Keratinocyte (primary cell): ENCODE measurements around the gene MAB21L4. TPM values are rescaled to one million over a fixed set of nuclear protein-coding genes. Genes with fewer than 3 reads are reported as not detected.

Experiments used
- DNase-seq: peaks from one replicate; pipeline ENCODE4 v3.0.0-alpha.2; 2011; ENCODE audit warnings: low read depth, missing footprints, low spot score
- FAIRE-seq: peaks from 2 replicates; lab custom pipeline; 2011; peaks lifted over from hg19 to GRCh38; lab: Jason Lieb, UNC
- H2AFZ ChIP-seq: 2 replicates; pipeline ENCODE4 v1.6.0; 2012; ENCODE audit warnings: low read length, control low read depth, inconsistent platforms; ENCODE audit not compliant: control insufficient read depth
- H3K27ac ChIP-seq: 2 replicates; pipeline ENCODE4 v1.5.1; 2011; ENCODE audit warnings: low read length; ENCODE audit not compliant: control insufficient read depth, insufficient read depth
- H3K27me3 ChIP-seq: 3 replicates; pipeline ENCODE4 v1.6.0; 2011; ENCODE audit warnings: low read length; ENCODE audit not compliant: control insufficient read depth, insufficient read depth; ENCODE audit errors: extremely low read depth
- H3K36me3 ChIP-seq, 2 experiments: 2 replicates in 1 of 2; 3 replicates in 1 of 2; pipeline ENCODE4 v1.5.1; 2011; ENCODE audit warnings: low read length in 2 of 2, mild to moderate bottlenecking in 1 of 2; ENCODE audit not compliant: control insufficient read depth in 2 of 2, insufficient read depth in 2 of 2; ENCODE audit errors: extremely low read depth in 1 of 2
- H3K4me1 ChIP-seq: 3 replicates; pipeline ENCODE4 v1.5.1; 2011; ENCODE audit warnings: low read length; ENCODE audit not compliant: control insufficient read depth, insufficient read depth; ENCODE audit errors: extremely low read depth
- H3K4me2 ChIP-seq: 3 replicates; pipeline ENCODE4 v1.6.0; 2011; ENCODE audit warnings: low read depth, low read length; ENCODE audit not compliant: control insufficient read depth, insufficient read depth; ENCODE audit errors: extremely low read depth
- H3K4me3 ChIP-seq, 3 experiments: fragments of 200-600 bp in 1 of 3; sonication (generic) in 1 of 3; 2 replicates in 2 of 3; 3 replicates in 1 of 3; pipeline ENCODE4 v1.5.1; 2011 to 2016; ENCODE audit warnings: low read length in 3 of 3, mild to moderate bottlenecking in 3 of 3, control low read depth in 2 of 3, inconsistent platforms in 1 of 3, low read depth in 1 of 3, mixed read lengths in 1 of 3, mixed run types in 1 of 3, moderate library complexity in 1 of 3; ENCODE audit not compliant: control insufficient read depth in 2 of 3, insufficient read depth in 2 of 3; ENCODE audit errors: extremely low read depth in 1 of 3
- H3K79me2 ChIP-seq: 2 replicates; pipeline ENCODE4 v1.6.0; 2012; ENCODE audit warnings: low read length; ENCODE audit not compliant: control insufficient read depth, insufficient read depth
- H3K9ac ChIP-seq: 3 replicates; pipeline ENCODE4 v1.6.0; 2011; ENCODE audit warnings: low read length; ENCODE audit not compliant: control insufficient read depth, insufficient read depth; ENCODE audit errors: extremely low read depth
- H3K9me1 ChIP-seq: 3 replicates; pipeline ENCODE4 v1.6.0; 2011; ENCODE audit warnings: low read length; ENCODE audit not compliant: control insufficient read depth, insufficient read depth; ENCODE audit errors: extremely low read depth
- H3K9me3 ChIP-seq: 2 replicates; pipeline ENCODE4 v1.5.1; 2012; ENCODE audit warnings: low read depth, low read length; ENCODE audit not compliant: control insufficient read depth
- H4K20me1 ChIP-seq: 3 replicates; pipeline ENCODE4 v1.6.0; 2011; ENCODE audit warnings: low read length; ENCODE audit not compliant: control insufficient read depth, insufficient read depth; ENCODE audit errors: extremely low read depth
- CTCF ChIP-seq, 3 experiments: IDR thresholded peaks in 1 of 3; conservative IDR thresholded peaks in 1 of 3; optimal IDR thresholded peaks in 1 of 3; 2 replicates in 2 of 3; 3 replicates in 1 of 3; pipeline versions ENCODE3 to v1.5.1; 2011; ENCODE audit warnings: low read length in 3 of 3, mild to moderate bottlenecking in 3 of 3, moderate library complexity in 2 of 3, control low read depth in 1 of 3, inconsistent platforms in 1 of 3; ENCODE audit not compliant: insufficient read depth in 2 of 3; ENCODE audit errors: extremely low read depth in 1 of 3
- EZH2 ChIP-seq: IDR thresholded peaks from one replicate; pipeline ENCODE4 v1.6.1; 2012; ENCODE audit warnings: inconsistent platforms, mild to moderate bottlenecking, low read length, moderate library complexity
- dilution Hi-C: fragments of 300-500 bp; cut with MboI; formaldehyde crosslinking; loops from one replicate; pipeline ENCODE4 v1.7.0; 2020; ENCODE audit warnings: low sequenced_read_pairs; ENCODE audit not compliant: extremely low pct_ligation_motif_present
- polyA plus RNA-seq, 5 experiments: library from polyadenylated mRNA; depleted of rRNA in 3 of 5; stranded (reverse) in 3 of 5; stranded (forward) in 1 of 5; unstranded in 1 of 5; fragments of >200 nt; gene quantifications; 1 replicate in 1 of 5; 2 replicates in 3 of 5; 3 replicates in 1 of 5; pipeline versions ENCODE4 v1.2.1 to v1.2.3, GENCODE V29; 2011 to 2012; ENCODE audit warnings: missing spikeins in 2 of 5, low read depth in 1 of 5, low replicate concordance in 1 of 5

Gene MAB21L4
- polyA plus RNA-seq, 1 donor (not counting 4 experiments of a cell fraction or from before 2014, with no cell fraction given) = 0.37 TPM

DNA sequence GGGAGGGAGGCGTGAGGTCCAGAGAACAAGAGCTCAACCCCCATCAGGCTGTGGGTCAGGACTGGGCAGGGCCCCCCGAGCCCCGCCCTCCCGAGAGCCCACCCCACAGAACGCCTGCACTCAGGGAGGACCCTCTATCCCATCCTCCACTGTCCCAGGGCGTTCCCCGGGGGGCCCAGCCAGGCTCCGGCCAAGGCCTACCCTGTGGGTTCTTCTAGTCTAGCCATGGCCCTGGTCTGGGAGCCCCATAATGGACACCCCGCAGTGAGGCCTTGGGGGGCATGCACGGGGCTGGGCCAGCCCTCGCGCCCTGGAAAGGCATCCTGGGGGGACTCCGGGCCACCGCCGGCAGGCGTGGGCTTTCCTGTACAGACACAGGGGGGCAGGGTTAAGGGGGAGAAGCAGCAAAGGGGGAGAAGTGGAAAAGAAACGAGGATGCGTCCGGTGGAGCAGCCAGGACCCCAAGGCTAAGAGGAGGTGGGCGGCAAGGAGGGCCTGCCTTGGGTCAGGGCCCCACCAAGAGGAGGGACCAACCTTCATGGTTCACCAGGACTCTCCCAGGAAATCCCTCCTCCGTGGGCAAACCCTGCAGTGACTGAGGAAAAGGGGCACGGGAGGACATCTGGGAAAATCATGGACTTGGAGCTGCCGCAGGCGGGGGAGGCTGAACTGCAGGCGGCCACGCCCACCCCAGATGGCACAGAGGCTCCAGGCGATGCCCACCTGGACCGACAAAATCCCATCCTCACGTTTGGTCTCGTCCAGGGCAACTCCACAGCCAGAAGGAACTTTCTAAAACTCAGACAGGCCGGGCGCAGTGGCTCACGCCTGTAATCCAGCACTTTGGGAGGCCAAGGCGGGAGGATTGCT, 7.5 kb upstream of the MAB21L4 start:
- Histone ChIP-seq H3K9ac (no peak overlapping the region), H3K27me3 (peaks cover 41% of the 10 kb centered on the region), H2AFZ (no peak overlapping the region), H3K27ac (no peak overlapping the region), H3K79me2 (no peaks in the 10 kb centered on the region), H3K36me3 (no peaks in the 10 kb centered on the region), H3K4me3 (no peak overlapping the region), H3K4me2 (no peak overlapping the region), H4K20me1 (peaks cover 3% of the 10 kb centered on the region), H3K9me3 (no peaks in the 10 kb centered on the region), H3K4me1 (peaks cover 6% of the 10 kb centered on the region), H3K9me1 (no peaks in the 10 kb centered on the region)
- no peak for TF ChIP-seq EZH2
- no peak for TF ChIP-seq CTCF (optimal IDR thresholded peaks at IDR 0.05 in 1 of 3, IDR thresholded peaks at IDR 0.05 in 1 of 3, conservative IDR thresholded peaks at IDR 0.05 in 1 of 3; ENCODE audit: extremely low read depth in 1 of 3, insufficient read depth in 2 of 3, low read length in 3 of 3)
- DNase-seq = no peak
- dilution Hi-C loops = no loop called here
- FAIRE-seq = no peak

DNA sequence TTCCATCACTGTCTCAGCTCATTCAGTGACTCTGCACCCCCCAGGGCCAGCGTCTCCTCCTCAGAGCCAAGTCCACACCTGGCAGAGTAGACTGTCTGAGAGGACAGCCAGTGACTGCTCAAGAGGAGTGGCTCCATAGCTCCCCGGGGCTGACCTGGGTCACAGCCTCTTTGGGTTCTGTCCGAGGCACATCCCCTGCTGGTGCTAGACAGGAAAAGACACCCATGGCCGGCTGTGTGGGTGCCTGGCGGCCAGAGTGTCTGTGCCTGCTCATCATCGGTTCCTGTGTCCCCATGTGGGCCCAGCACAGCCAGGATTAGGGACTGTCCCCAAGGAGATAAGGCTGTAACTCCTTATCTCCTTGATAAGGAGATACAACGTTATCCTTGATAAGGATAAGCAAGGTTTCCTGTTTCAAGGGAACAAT, 6.7 kb upstream of the MAB21L4 start:
- H3K27me3 ChIP-seq = peaks cover 41% of the 10 kb centered on the region

More for the DNA sequence above, 6.7 kb upstream of the MAB21L4 start:
- TF ChIP-seq CTCF (optimal IDR thresholded peaks at IDR 0.05 in 1 of 3, IDR thresholded peaks at IDR 0.05 in 1 of 3, conservative IDR thresholded peaks at IDR 0.05 in 1 of 3; ENCODE audit: extremely low read depth in 1 of 3, insufficient read depth in 2 of 3, low read length in 3 of 3) (no peak), EZH2 (no peak)
- DNase-seq = no peak
- Histone ChIP-seq H3K4me1 (peaks cover 6% of the 10 kb centered on the region), H3K9me3 (no peaks in the 10 kb centered on the region), H3K27ac (no peak overlapping the region), H3K4me2 (no peak overlapping the region), H3K36me3 (no peaks in the 10 kb centered on the region), H2AFZ (no peak overlapping the region), H3K4me3 (no peak overlapping the region), H3K79me2 (no peaks in the 10 kb centered on the region), H4K20me1 (peaks cover 3% of the 10 kb centered on the region), H3K9ac (no peak overlapping the region), H3K9me1 (no peaks in the 10 kb centered on the region)
- dilution Hi-C loops = no loop called here
- no peak for FAIRE-seq
